ENCODE measurements around the gene PREX1. TPM values are rescaled to one million over a fixed set of nuclear protein-coding genes. Genes with fewer than 3 reads are reported as not detected.

Gene PREX1
- total and polyA plus RNA-seq, 2 donors (not counting 3 experiments of a cell fraction or from before 2014, with no cell fraction given): 51.3 to 72.9 TPM

DNA sequence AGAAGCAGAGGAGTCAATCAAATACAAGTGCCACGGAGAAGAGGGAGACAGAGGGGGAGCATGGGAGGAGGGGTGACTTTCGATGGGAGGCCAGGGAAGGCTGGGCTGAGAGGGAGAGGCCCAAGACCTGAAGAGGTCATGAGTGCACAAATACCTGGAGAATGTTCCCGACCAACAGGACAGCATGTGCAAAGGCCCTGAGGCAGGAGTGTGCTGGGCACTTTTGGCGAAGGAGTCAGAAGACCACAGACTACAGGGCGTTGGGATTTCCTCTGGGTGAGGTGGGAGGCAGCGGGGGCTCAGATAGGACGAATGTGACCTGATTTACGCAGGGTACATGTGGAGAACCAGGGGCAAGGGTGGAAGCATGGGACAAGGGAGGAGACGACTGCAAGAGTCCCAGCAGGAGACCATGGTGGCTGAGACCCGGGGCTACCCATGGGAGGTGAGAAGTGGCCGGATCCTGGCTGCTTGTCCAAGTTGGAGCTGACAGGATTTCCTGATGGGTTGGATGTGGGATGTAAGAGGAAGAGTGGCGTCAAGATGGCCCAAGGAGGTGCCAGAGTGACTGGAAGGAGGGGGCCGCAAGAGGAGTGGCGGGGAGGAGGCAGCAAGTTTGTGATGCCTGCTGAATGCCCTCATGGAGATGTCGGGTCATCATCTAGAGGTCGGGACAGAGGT lies 23.4 kb downstream of the PREX1 start:
- FAIRE-seq: no peak
- CTCF ChIA-PET: interaction anchor here (1.4 kb wide), 1 partner anchor 18 kb away, joined by 3 read pairs; no protein-coding TSS in a partner anchor
- dilution Hi-C loops (cut with MboI; ENCODE audit: extremely low pct_ligation_motif_present, low sequenced_read_pairs): no loop called here
- Histone ChIP-seq H3K4me3 (replicated peaks in 1 of 3; ENCODE audit: insufficient read depth in 1 of 3, low read depth in 1 of 3, low read length in 3 of 3) (no peak overlapping the region), H3K4me1 (ENCODE audit: control insufficient read depth, extremely low read depth, insufficient read depth, low read length) (peaks cover 3% of the 10 kb centered on the region), H3K36me3 (ENCODE audit: control insufficient read depth in 2 of 2, extremely low read depth in 1 of 2, insufficient read depth in 2 of 2, low read length in 2 of 2) (no peaks in the 10 kb centered on the region), H2AFZ (ENCODE audit: low read depth, low read length) (no peak overlapping the region), H3K9me3 (replicated peaks; ENCODE audit: control insufficient read depth, insufficient read depth, low read length) (no peaks in the 10 kb centered on the region), H3K9me1 (replicated peaks; ENCODE audit: control insufficient read depth, extremely low read depth, insufficient read depth, low read length) (no peaks in the 10 kb centered on the region), H4K20me1 (replicated peaks; ENCODE audit: control insufficient read depth, extremely low read depth, insufficient read depth, low read length) (peaks cover 2% of the 10 kb centered on the region), H3K4me2 (ENCODE audit: insufficient read depth, low read length) (no peak overlapping the region), H3K27ac (ENCODE audit: insufficient read depth, low read depth, low read length) (no peak overlapping the region), H3K9ac (replicated peaks; ENCODE audit: extremely low read depth, insufficient read depth, low read length) (no peak overlapping the region), H3K79me2 (ENCODE audit: control insufficient read depth, insufficient read depth, low read length) (peaks cover 100% of the 10 kb centered on the region), H3K27me3 (ENCODE audit: control insufficient read depth in 2 of 2, insufficient read depth in 2 of 2, low read length in 2 of 2) (no peaks in the 10 kb centered on the region)
- intact Hi-C loops (cut with micrococcal nuclease): no loop called here
- no TSS peak for BruUV-seq (replicated peaks)
- no peak for DNase-seq (ENCODE audit: low read depth, low spot score)
- TF ChIP-seq EZH2 (IDR thresholded peaks at IDR 0.05; ENCODE audit: borderline replicate concordance, low read depth, low read length, severe bottlenecking) (no peak), GATA2 (IDR thresholded peaks at IDR 0.05; ENCODE audit: insufficient read depth, insufficient read length, low read depth, low read length) (no peak), POLR2AphosphoS5 (IDR thresholded peaks at IDR 0.05; ENCODE audit: insufficient read depth, low read depth, low read length) (no peak), POLR2A (IDR thresholded peaks at IDR 0.05; ENCODE audit: low read depth, low read length) (no peak), FOS (IDR thresholded peaks at IDR 0.05; ENCODE audit: borderline replicate concordance, insufficient read depth, low read length) (no peak), JUN (IDR thresholded peaks at IDR 0.05; ENCODE audit: borderline replicate concordance, insufficient read depth, insufficient read length, low read depth) (no peak), MYC (IDR thresholded peaks at IDR 0.05; ENCODE audit: low read depth, low read length) (no peak)
- TF ChIP-seq, protein P1, sequence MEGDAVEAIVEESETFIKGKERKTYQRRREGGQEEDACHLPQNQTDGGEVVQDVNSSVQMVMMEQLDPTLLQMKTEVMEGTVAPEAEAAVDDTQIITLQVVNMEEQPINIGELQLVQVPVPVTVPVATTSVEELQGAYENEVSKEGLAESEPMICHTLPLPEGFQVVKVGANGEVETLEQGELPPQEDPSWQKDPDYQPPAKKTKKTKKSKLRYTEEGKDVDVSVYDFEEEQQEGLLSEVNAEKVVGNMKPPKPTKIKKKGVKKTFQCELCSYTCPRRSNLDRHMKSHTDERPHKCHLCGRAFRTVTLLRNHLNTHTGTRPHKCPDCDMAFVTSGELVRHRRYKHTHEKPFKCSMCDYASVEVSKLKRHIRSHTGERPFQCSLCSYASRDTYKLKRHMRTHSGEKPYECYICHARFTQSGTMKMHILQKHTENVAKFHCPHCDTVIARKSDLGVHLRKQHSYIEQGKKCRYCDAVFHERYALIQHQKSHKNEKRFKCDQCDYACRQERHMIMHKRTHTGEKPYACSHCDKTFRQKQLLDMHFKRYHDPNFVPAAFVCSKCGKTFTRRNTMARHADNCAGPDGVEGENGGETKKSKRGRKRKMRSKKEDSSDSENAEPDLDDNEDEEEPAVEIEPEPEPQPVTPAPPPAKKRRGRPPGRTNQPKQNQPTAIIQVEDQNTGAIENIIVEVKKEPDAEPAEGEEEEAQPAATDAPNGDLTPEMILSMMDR (IDR thresholded peaks at IDR 0.05; ENCODE audit: extremely low read depth in 1 of 2, insufficient read depth in 1 of 2, low read depth in 1 of 2, low read length in 2 of 2): no peak
- TF ChIP-seq, protein P2, sequence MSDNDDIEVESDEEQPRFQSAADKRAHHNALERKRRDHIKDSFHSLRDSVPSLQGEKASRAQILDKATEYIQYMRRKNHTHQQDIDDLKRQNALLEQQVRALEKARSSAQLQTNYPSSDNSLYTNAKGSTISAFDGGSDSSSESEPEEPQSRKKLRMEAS (IDR thresholded peaks at IDR 0.05; ENCODE audit: insufficient read depth, insufficient read length): no peak
- POLR2A ChIA-PET: no interaction called here
